ENCODE data around the gene ZNF630.

GRCh38 chrX:48076343-48076742 is 4.9 kb upstream of the ZNF630 start:
- TF ChIP-seq CTCF (conservative IDR thresholded peaks at IDR 0.05) = no peak
- TF ChIP-seq ZFX (IDR thresholded peaks at IDR 0.05) = no peak
